Nephron (organoid): ENCODE results near the gene ZNF365.
A peak's percentile ranks its signal among the peaks of the same experiment; 100 is the strongest.

ENCODE experiments used
- H3K27ac Mint-ChIP-seq, 3 experiments: 2 replicates each; pipeline ENCODE4 v1.8.0; 2020; ENCODE audit warnings: mixed read lengths in 3 of 3, mild to moderate bottlenecking in 2 of 3, moderate library complexity in 1 of 3
- H3K27me3 Mint-ChIP-seq: 2 replicates; pipeline ENCODE4 v1.8.0; 2021; ENCODE audit warnings: low read depth, mild to moderate bottlenecking, moderate library complexity, mixed read lengths
- H3K36me3 Mint-ChIP-seq: 2 replicates; pipeline ENCODE4 v1.8.0; 2020; ENCODE audit warnings: low read depth, mixed read lengths
- H3K4me1 Mint-ChIP-seq: 2 replicates; pipeline ENCODE4 v1.8.0; 2020; ENCODE audit warnings: mixed read lengths
- H3K4me3 Mint-ChIP-seq, 3 experiments: 2 replicates each; pipeline ENCODE4 v1.8.0; 2020; ENCODE audit warnings: mild to moderate bottlenecking in 3 of 3, mixed read lengths in 3 of 3, moderate library complexity in 2 of 3
- H3K9me3 Mint-ChIP-seq: 2 replicates; pipeline ENCODE4 v1.8.0; 2020; ENCODE audit warnings: mixed read lengths
- CTCF ChIP-seq, 3 experiments: fragments of 200-600 bp; sonication (generic); IDR thresholded peaks; one replicate each; pipeline ENCODE4 v1.5.0; 2021; ENCODE audit warnings: antibody characterized with exemption in 3 of 3; ENCODE audit not compliant: unreplicated experiment in 3 of 3

The ZNF365 gene

GRCh38 chr10:62426600-62426999 is 52.4 kb downstream of the ZNF365 start:
- Mint-ChIP-seq H3K4me1 (no peaks in the 10 kb centered on the region), H3K27me3 (no peaks in the 10 kb centered on the region), H3K27ac (no peak overlapping the region), H3K36me3 (no peaks in the 10 kb centered on the region), H3K9me3 (no peaks in the 10 kb centered on the region), H3K4me3 (no peak overlapping the region)
- no peak for TF ChIP-seq CTCF (IDR thresholded peaks at IDR 0.05; ENCODE audit: unreplicated experiment in 3 of 3)

- Mint-ChIP-seq H3K9me3 (no peaks in the 10 kb centered on the region), H3K4me1 (no peaks in the 10 kb centered on the region), H3K36me3 (no peaks in the 10 kb centered on the region), H3K4me3 (no peak overlapping the region), H3K27ac (no peak overlapping the region), H3K27me3 (peaks cover 5% of the 10 kb centered on the region)
- no peak for TF ChIP-seq CTCF (IDR thresholded peaks at IDR 0.05; ENCODE audit: unreplicated experiment in 3 of 3)
Measured at GRCh38 chr10:62430881-62431280, 56.7 kb downstream of the ZNF365 start.

GRCh38 chr10:62433181-62433692 is 59.1 kb downstream of the ZNF365 start:
- no peak for TF ChIP-seq CTCF (IDR thresholded peaks at IDR 0.05; ENCODE audit: unreplicated experiment in 3 of 3)
- Mint-ChIP-seq H3K9me3 (no peaks in the 10 kb centered on the region), H3K27me3 (peaks cover 5% of the 10 kb centered on the region), H3K4me1 (no peaks in the 10 kb centered on the region), H3K36me3 (no peaks in the 10 kb centered on the region), H3K27ac (no peak overlapping the region), H3K4me3 (no peak overlapping the region)

GRCh38 chr10:62433901-62434300 is 59.7 kb downstream of the ZNF365 start:
- no peak overlapping the region for H3K4me3 Mint-ChIP-seq
- H3K27me3 Mint-ChIP-seq = peaks cover 5% of the 10 kb centered on the region
- H3K4me1 Mint-ChIP-seq = no peaks in the 10 kb centered on the region
- H3K36me3 Mint-ChIP-seq = no peaks in the 10 kb centered on the region
- no peak overlapping the region for H3K27ac Mint-ChIP-seq
- H3K9me3 Mint-ChIP-seq = no peaks in the 10 kb centered on the region
- TF ChIP-seq CTCF (IDR thresholded peaks at IDR 0.05; ENCODE audit: unreplicated experiment in 3 of 3) = no peak

- H3K9me3 Mint-ChIP-seq = no peaks in the 10 kb centered on the region
Measured at GRCh38 chr10:62437696-62438095, 63.5 kb downstream of the ZNF365 start.

More at GRCh38 chr10:62437696-62438095, 63.5 kb downstream of the ZNF365 start:
- H3K36me3 Mint-ChIP-seq = no peaks in the 10 kb centered on the region
- H3K4me3 Mint-ChIP-seq = no peak overlapping the region
- peaks cover 5% of the 10 kb centered on the region for H3K27me3 Mint-ChIP-seq
- H3K27ac Mint-ChIP-seq = no peak overlapping the region
- TF ChIP-seq CTCF (IDR thresholded peaks at IDR 0.05; ENCODE audit: unreplicated experiment in 3 of 3) = peak; percentile 78 to 82 (median 79)
- peaks cover 5% of the 10 kb centered on the region for H3K4me1 Mint-ChIP-seq
